Measurements from ENCODE around the gene TBC1D2.

Gene TBC1D2

GRCh38 chr9:98159790-98160189, 95.7 kb downstream of the TBC1D2 start:
- DNase-seq: no peak

GRCh38 chr9:98159301-98159700, 96.1 kb downstream of the TBC1D2 start:
- DNase-seq: no peak

GRCh38 chr9:98158071-98158831, 97.2 kb downstream of the TBC1D2 start:
- DNase-seq: peak; percentile 59

- no peak for DNase-seq
Measured at GRCh38 chr9:98157372-98157771, 98.1 kb downstream of the TBC1D2 start.

- DNase-seq: no peak
Measured at GRCh38 chr9:98154678-98155077, 100.8 kb downstream of the TBC1D2 start.

- DNase-seq: no peak
Measured at GRCh38 chr9:98152526-98152925, 102.9 kb downstream of the TBC1D2 start.

GRCh38 chr9:98150721-98151120, 104.7 kb downstream of the TBC1D2 start:
- DNase-seq: no peak

- no peak for DNase-seq
Measured at GRCh38 chr9:98150164-98150563, 105.3 kb downstream of the TBC1D2 start.

- DNase-seq: no peak
Measured at GRCh38 chr9:98149422-98149821, 106.0 kb downstream of the TBC1D2 start.

Data from NCI-H510A (cell line).